Activated naive CD8-positive, alpha-beta T cell treated with anti-CD3 and anti-CD28 coated beads for 36 hours (primary cell): ENCODE results near the gene WDR1. TPM values are rescaled to one million over a fixed set of nuclear protein-coding genes. Genes with fewer than 3 reads are reported as not detected.
A peak's percentile ranks its signal among the peaks of the same experiment; 100 is the strongest.

Experiments
- DNase-seq: peaks from one replicate; pipeline ENCODE4 v3.0.0; 2021
- H3K27ac Mint-ChIP-seq: one replicate; pipeline ENCODE4 v1.8.0; 2022; ENCODE audit warnings: mild to moderate bottlenecking, moderate library complexity, mixed read lengths
- H3K27me3 Mint-ChIP-seq: one replicate; pipeline ENCODE4 v1.8.0; 2022; ENCODE audit warnings: mild to moderate bottlenecking, mixed read lengths
- H3K36me3 Mint-ChIP-seq: one replicate; pipeline ENCODE4 v1.8.0; 2021; ENCODE audit warnings: mild to moderate bottlenecking, mixed read lengths
- H3K4me1 Mint-ChIP-seq: one replicate; pipeline ENCODE4 v1.8.0; 2021; ENCODE audit warnings: mixed read lengths
- H3K4me3 Mint-ChIP-seq: one replicate; pipeline ENCODE4 v1.8.0; 2022; ENCODE audit warnings: mild to moderate bottlenecking, moderate library complexity, mixed read lengths
- H3K9me3 Mint-ChIP-seq: one replicate; pipeline ENCODE4 v1.8.0; 2022; ENCODE audit warnings: mixed read lengths
- total RNA-seq, 2 experiments: library from RNA; stranded (reverse); gene quantifications; one replicate each; pipeline ENCODE4 v1.2.3, GENCODE V29; 2021

The WDR1 gene
- total RNA-seq, 2 experiments from 2014 or later, result 372 to 385 TPM

DNA sequence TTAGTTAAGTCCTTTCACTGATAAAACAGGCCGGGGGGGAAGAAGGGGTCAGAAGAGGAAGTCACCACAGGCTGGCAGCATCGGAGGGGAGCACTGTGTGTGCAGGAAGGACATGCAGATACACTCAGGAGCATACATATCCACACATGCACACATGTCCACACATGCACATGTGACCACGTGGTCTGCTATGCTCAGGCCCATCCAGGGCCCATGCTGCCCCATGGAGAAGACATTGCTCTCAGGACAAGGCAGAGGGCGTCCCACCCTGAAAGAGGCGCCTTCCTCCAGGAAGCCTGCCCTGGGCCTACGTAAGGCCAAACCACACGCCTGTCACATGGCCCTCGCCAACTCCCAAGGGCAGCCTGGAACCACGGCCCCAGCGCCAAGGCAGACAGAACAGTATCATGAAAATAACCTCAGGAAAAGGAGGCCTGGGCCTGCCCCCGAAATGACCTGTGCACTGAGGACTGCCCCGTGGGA lies 15.8 kb downstream of the WDR1 start:
- H3K27me3 Mint-ChIP-seq, result no peaks in the 10 kb centered on the region
- peaks cover 66% of the 10 kb centered on the region for H3K36me3 Mint-ChIP-seq
- peak overlapping the region; percentile 20 for H3K4me3 Mint-ChIP-seq

DNA sequence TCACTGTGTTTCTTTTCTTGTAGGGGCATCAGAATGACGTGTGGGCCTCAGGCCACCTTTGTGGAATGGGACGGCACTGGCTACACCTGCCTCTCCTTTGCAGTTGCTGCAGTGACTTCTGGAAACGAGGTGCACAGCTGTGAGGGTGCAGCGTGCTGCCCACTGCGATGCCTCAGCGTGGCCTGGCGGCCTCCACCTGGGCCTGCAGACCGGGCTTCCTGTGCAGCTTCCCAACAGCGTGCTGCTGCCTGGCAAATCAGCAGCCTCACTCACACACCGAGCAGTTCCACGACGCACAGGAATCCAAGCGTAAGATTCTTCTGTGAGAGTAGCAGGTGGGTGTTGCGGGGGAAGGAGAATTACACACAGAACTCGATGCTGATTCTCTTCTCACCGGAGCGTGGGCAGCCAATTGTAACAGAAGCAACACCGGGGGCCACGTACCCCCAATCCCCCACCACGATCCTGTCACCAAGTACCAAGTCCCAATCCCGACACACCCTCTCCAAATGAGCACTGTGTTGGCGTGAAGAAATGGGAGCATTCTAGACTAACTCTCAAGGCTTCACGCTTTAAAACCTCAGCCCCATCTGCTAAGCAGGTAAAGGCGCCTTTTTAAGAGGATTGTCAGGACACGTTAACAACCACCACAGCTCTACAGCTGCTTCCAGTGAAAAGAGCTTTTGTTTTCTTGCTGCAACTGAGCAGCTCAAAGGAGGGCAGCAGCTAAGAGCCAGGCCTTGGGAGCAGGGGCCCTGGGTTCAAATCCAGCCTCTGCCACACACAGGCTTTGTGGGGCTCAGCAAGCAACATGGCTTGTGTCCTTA lies 16.9 kb downstream of the WDR1 start:
- DNase-seq, result peak; percentile 51
- Mint-ChIP-seq H3K27ac (peak overlapping the region; percentile 91), H3K4me1 (peaks cover 97% of the 10 kb centered on the region), H3K36me3 (peaks cover 66% of the 10 kb centered on the region), H3K4me3 (peak overlapping the region; percentile 56), H3K9me3 (no peaks in the 10 kb centered on the region), H3K27me3 (no peaks in the 10 kb centered on the region)

More for the DNA sequence above, 15.8 kb downstream of the WDR1 start:
- no peaks in the 10 kb centered on the region for H3K9me3 Mint-ChIP-seq
- H3K27ac Mint-ChIP-seq, result peak overlapping the region; percentile 91
- no peak for DNase-seq
- H3K4me1 Mint-ChIP-seq, result peaks cover 97% of the 10 kb centered on the region

DNA sequence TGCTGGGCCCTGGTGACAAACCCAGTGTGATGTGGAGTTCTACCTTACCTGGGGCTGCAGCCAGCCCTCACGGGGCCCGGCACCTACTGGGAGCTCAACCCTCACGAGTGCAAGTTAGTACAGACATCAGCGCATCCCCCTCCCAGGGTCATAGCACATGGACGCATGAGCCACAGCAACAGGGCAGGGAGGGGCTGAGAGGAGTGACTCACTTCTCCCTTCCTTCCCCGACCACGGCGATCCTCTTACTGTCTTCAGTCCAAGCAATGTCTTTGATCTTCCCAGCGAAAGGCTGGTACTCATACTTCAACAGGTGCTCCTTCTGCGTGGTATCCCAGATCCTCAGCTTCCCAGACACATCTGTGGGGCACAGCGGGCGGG lies 17.8 kb downstream of the WDR1 start:
- H3K9me3 Mint-ChIP-seq, result no peaks in the 10 kb centered on the region
- peaks cover 96% of the 10 kb centered on the region for H3K4me1 Mint-ChIP-seq
- H3K27me3 Mint-ChIP-seq, result no peaks in the 10 kb centered on the region
- H3K36me3 Mint-ChIP-seq, result peaks cover 70% of the 10 kb centered on the region
- H3K4me3 Mint-ChIP-seq, result no peak overlapping the region
- peak overlapping the region; percentile 91 for H3K27ac Mint-ChIP-seq
- peak; percentile 64 for DNase-seq

DNA sequence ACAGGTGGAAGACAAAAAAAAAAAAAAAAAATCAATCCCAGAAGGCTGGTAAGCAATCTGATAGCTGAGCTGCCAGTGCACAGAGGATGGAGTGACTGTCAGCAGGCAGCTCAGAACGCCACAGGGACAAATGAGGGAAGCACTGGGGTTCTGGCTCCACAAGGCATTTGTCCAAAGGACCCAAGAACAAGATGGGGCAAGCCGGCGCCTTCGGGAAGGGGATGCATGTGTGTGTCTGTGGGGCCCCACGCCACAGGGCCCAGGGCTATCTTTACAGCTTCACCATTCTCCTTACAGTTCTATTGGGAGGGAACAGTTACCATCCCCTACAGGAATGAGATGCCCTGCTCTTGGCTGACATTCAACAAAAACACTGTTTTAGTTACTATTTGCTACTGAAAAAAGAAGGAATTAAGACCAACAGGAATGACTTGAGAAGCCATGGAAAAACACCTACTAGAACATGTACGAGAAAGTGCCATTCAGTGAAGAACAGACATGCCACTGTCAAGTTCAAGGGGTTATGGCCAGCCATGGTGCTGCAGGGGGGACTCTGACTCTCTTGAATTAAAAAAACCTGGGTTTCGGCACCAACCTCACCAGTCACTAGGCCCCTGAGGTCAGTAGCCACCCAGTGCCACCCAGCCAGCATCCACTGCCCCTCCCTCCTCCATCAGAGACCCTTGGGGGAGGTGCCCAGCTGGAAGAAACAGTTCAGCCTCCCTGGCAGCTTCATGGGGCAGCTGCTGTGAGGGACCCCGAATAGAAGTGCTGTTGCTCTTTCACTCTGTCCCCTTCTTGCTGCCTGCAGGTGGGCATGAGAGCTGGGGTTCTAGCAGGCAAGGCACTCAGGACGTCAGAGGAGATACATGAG lies 18.5 kb downstream of the WDR1 start:
- Mint-ChIP-seq H3K9me3 (no peaks in the 10 kb centered on the region), H3K4me3 (no peak overlapping the region), H3K27ac (peak overlapping the region; percentile 91), H3K27me3 (no peaks in the 10 kb centered on the region), H3K4me1 (peaks cover 99% of the 10 kb centered on the region), H3K36me3 (peaks cover 73% of the 10 kb centered on the region)
- no peak for DNase-seq

DNA sequence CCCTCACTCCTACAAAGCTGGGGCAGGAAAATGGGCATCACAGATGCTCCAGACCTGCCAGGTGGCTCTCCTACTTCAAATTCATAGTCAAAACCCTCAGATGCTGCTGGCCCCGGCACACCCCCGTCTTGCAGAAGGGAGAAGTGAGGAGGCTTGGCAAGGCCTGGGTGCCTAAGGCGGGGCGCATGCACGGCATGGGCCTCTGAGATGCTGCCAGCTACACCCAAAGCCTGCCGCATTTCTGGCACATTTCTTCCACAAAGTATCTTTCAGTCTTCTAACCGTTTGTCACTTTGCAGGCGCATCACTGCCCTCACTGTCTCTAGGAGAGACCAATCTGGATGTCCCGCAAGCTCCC lies 19.6 kb downstream of the WDR1 start:
- DNase-seq, result no peak
- H3K4me1 Mint-ChIP-seq, result peaks cover 95% of the 10 kb centered on the region
- H3K9me3 Mint-ChIP-seq, result no peaks in the 10 kb centered on the region
- H3K36me3 Mint-ChIP-seq, result peaks cover 71% of the 10 kb centered on the region
- peak overlapping the region; percentile 9 for H3K4me3 Mint-ChIP-seq
- peak overlapping the region; percentile 91 for H3K27ac Mint-ChIP-seq
- no peaks in the 10 kb centered on the region for H3K27me3 Mint-ChIP-seq

DNA sequence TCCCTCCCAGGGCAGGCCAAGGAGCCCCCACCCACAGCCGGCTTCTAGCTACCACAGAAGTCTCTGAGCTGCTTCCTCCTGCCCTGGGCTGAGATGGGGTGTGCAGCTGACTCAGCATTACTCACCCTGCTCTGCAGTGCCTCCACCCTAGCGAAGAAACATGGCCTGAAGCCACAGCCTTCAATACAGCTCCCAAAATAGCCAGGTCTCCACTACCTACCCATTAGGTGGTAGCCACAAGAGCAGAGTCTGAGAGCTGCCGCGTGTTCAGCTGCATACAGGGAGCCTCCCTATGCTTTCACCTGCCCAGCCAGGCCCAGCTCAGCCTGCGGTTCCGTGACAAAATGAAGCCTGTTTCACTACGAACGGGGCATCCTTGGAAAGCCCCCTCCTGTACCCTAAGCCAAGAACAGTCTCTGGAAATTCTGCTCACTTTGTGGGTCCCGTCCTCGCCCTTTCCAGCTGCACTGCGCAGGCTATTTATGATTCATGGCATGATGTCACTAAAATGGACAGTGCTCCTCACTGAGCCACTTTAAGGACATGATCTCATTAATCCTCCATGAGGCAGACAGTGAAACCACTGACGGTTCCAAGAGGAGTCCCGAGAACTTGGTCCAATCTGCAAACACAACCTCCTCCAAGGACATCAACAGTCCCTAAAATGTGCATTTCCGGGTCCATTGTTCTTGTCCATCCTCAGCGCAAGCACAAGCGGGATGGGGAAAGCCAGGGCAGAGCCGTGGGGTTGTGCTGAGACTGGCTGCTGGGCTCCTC lies 20.2 kb downstream of the WDR1 start:
- peak overlapping the region; percentile 9 for H3K4me3 Mint-ChIP-seq
- peaks cover 68% of the 10 kb centered on the region for H3K36me3 Mint-ChIP-seq
- H3K27me3 Mint-ChIP-seq, result no peaks in the 10 kb centered on the region
- peaks cover 91% of the 10 kb centered on the region for H3K4me1 Mint-ChIP-seq
- peak; percentile 82 for DNase-seq
- H3K27ac Mint-ChIP-seq, result peak overlapping the region; percentile 91
- H3K9me3 Mint-ChIP-seq, result no peaks in the 10 kb centered on the region

DNA sequence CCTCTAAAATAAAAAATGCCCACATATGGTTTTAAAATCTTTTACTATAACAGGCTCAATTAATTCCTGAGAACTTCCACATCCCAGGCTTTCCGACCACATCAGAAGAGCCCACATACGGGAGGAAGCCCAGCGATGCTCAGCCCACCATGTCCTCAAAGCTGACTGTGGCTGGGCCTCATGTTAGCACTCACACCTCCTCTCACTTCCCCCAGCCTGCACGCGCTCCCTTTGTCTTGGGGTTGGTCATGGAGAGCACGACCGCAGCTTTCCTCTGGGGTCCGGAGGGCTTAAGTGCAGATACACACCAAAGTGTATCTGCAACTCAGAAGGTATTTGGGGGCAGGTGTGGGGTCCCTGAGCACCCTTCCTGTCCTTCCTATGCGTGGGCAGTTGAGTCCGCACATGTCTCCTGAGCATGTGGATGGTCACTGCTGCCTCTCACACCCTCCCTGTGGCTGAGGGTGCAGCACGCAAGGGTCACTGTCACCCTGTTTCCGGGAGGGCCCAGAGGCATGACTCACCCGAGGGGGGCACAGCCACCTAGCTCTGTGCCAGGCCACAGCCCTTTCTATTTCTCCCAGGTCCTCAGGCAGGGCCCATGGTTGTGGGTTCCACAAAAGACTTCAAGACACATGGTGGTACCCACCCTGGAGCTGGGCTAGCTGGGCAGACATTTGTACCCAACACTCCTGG lies 21.2 kb downstream of the WDR1 start:
- DNase-seq, result peak; percentile 61
- H3K4me1 Mint-ChIP-seq, result peaks cover 85% of the 10 kb centered on the region
- H3K4me3 Mint-ChIP-seq, result peak overlapping the region; percentile 32
- peak overlapping the region; percentile 91 for H3K27ac Mint-ChIP-seq
- H3K27me3 Mint-ChIP-seq, result no peaks in the 10 kb centered on the region
- no peaks in the 10 kb centered on the region for H3K9me3 Mint-ChIP-seq
- H3K36me3 Mint-ChIP-seq, result peaks cover 59% of the 10 kb centered on the region

DNA sequence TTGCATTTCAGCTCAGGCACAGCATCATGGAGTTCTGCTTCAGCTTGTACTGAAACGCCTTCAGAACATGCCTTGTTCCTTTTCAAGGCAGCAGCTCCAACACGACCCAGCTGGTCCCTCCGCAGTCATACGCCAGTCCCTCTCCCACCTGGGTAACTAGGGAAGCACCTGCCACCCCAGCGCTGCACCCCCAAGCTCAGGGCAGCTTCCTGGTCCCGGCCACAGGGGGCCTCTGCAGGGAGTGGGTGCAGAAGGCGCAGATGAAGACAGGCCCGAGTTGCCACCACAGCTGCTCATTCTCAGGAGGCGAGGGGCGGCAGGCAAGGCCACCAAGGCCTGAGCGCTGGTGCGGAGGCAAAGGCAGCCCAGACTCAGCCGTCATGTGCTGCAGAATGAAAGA lies 21.8 kb downstream of the WDR1 start:
- peak overlapping the region; percentile 91 for H3K27ac Mint-ChIP-seq
- H3K4me3 Mint-ChIP-seq, result peak overlapping the region; percentile 56
- H3K36me3 Mint-ChIP-seq, result peaks cover 53% of the 10 kb centered on the region
- no peak for DNase-seq
- peaks cover 81% of the 10 kb centered on the region for H3K4me1 Mint-ChIP-seq
- H3K9me3 Mint-ChIP-seq, result no peaks in the 10 kb centered on the region
- no peaks in the 10 kb centered on the region for H3K27me3 Mint-ChIP-seq

DNA sequence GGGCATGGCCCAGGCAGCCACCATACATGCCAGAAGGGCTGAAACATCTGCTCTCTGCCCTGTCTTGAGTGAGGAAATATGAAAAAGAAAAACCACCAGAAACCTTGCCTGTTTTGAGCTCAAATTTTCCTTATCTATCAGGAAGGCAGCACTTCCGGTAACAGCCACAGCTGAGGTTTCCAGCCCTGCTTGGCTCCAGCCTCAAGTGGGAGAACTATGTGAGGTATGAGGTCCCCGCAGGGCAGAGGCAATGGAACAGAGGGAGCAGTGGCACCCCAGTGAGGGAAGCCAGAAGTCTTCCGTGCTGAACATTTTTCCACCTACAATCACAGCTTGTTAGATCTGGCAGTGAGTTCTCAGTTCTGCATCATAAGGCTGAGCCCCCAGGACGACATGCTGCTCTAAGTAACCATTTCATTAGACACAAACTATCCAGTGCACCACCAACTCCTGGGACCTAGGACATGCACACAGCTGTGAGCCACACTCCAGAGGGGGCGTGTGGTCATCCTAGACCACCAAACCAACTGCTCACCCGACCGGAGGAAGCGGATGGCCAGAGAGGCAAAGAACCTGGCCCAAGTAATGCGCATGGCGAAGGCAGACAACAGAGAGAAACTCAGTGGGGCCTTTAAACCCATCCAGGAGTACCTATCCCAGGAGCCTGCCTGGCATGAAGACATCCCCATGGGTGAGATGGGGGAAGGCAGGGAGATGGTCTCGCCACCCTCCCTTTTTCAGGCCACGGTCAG lies 22.6 kb downstream of the WDR1 start:
- H3K27me3 Mint-ChIP-seq, result no peaks in the 10 kb centered on the region
- peaks cover 72% of the 10 kb centered on the region for H3K4me1 Mint-ChIP-seq
- DNase-seq, result no peak
- H3K4me3 Mint-ChIP-seq, result peak overlapping the region; percentile 62
- no peaks in the 10 kb centered on the region for H3K9me3 Mint-ChIP-seq
- H3K27ac Mint-ChIP-seq, result peak overlapping the region; percentile 91
- peaks cover 48% of the 10 kb centered on the region for H3K36me3 Mint-ChIP-seq

DNA sequence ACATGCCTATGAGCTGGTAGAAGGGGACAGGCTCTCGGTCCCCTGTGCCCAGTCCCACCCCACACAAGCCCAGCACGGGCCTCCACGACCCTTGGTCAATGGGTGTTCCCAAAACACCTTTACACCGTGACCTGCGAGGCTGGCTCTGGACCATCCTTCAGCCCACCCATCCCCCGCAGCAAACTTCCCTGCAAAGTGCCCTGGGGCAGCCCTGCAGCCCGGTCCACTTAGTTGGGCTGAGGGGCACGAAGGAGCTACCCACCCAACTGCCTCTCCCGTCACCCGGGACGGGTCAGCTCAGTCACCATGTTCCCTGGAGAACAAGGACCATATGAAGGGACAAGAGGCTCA lies 23.4 kb downstream of the WDR1 start:
- DNase-seq, result no peak
- H3K27me3 Mint-ChIP-seq, result no peaks in the 10 kb centered on the region
- peak overlapping the region; percentile 91 for H3K27ac Mint-ChIP-seq
- no peaks in the 10 kb centered on the region for H3K9me3 Mint-ChIP-seq
- H3K4me1 Mint-ChIP-seq, result peaks cover 65% of the 10 kb centered on the region
- peaks cover 47% of the 10 kb centered on the region for H3K36me3 Mint-ChIP-seq
- H3K4me3 Mint-ChIP-seq, result peak overlapping the region; percentile 62

DNA sequence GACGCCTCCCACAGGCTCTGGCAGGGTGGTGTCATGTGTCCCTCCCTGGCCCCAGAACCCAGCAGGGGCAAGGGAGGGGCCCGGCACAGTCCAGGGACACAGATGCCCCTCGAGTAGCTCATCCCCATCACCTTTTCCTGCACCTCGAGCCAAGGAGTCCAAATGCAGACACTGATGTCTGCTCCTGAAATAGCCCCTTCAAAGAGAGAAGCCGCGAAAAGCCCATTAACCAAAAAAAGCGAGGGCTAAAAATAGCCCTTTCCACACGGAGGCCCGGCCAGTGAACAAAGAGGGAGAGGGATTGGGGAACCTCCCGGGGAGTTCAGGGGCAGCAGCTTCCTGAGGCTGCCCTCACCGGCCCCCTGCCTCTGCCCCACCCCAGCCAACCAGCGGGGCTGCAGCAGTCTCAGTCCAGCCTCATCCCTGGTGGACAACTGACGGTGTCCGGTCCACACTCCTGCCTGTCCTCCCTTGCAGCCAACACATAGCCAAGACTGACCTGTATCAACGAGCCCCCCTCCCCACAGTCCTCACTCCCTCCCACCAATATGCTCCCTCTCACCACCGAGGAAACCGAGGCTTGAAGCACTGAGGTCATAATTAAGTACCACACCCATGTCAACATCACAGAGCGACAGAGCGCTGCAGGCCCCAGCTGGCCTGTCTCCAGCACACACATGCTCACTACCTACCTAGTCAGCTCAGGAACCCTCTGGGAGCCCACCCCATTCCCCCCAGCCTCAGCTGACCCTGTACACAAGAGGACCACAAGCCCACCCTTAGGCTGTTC lies 23.9 kb downstream of the WDR1 start:
- Mint-ChIP-seq H3K27ac (peak overlapping the region; percentile 91), H3K9me3 (no peaks in the 10 kb centered on the region), H3K36me3 (peaks cover 45% of the 10 kb centered on the region), H3K27me3 (no peaks in the 10 kb centered on the region), H3K4me3 (peak overlapping the region; percentile 62), H3K4me1 (peaks cover 59% of the 10 kb centered on the region)
- DNase-seq, result no peak

DNA sequence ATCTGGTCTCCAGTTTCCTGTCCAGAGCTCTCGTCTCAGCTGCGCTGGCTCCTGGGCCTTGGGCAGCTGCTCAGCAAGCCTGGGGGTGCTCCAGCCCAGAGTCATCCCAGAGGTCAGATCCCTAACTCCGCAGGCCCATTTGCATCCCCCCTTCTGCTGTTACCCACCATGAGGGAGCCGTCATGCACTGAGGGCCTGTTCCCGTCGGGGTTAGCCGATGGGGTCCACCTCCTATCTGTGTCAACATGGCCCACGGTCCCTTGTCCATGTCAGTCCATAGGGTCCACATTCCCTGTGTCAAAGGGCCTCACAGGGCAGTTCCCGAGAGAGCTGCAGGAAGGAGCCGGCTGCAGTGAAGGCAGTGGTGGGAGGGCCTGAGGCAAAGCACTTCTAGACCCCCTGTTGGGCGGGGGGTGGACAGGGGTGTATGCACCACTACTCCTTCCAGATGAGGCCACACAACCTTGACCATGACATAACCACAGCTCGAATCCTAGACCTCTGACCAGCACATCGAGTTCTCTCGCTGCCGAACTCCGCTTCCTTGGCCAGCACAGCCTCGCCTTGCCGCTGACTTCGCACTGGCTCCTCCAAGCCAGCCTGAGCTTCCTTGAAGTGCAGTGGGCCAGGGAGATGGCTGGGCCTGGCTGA lies 24.9 kb downstream of the WDR1 start:
- DNase-seq, result no peak
- no peak overlapping the region for H3K4me3 Mint-ChIP-seq
- H3K27ac Mint-ChIP-seq, result peak overlapping the region; percentile 91
- peaks cover 49% of the 10 kb centered on the region for H3K4me1 Mint-ChIP-seq
- H3K9me3 Mint-ChIP-seq, result no peaks in the 10 kb centered on the region
- no peaks in the 10 kb centered on the region for H3K27me3 Mint-ChIP-seq
- H3K36me3 Mint-ChIP-seq, result peaks cover 45% of the 10 kb centered on the region
